OCI-LY3 (cell line): ENCODE results near the gene CDH3.

ENCODE experiments used
- CTCF ChIP-seq: fragments of 200-600, 300-600 bp; sonication (generic); IDR thresholded peaks from 2 replicates; pipeline ENCODE4 v1.5.1; 2014; ENCODE audit warnings: antibody characterized with exemption, low read length, low read depth
- EZH2phosphoT487 ChIP-seq: fragments of 200-600 bp; shearing (Covaris generic); IDR thresholded peaks from 2 replicates; pipeline ENCODE4 v1.6.1; 2018; ENCODE audit warnings: antibody characterized with exemption, mixed run types, low read depth

- TF ChIP-seq CTCF: no peak
- TF ChIP-seq EZH2phosphoT487: no peak
Observed at GRCh38 chr16:68700831-68701230, 55.7 kb downstream of the CDH3 start.
